GM23338 (cell line): ENCODE results near the gene C12orf56.

Experiments
- CREB1 ChIP-seq: fragments of 250-450 bp; sonication (Bioruptor Pico); IDR thresholded peaks from 2 replicates; pipeline ENCODE4 v1.5.0; 2020; ENCODE audit warnings: low read depth, mild to moderate bottlenecking, moderate library complexity
- EZH2 ChIP-seq: fragments of 200-600 bp; sonication (generic); IDR thresholded peaks from one replicate; pipeline ENCODE4 v1.8.0; 2017; ENCODE audit warnings: antibody characterized with exemption, mild to moderate bottlenecking, low read depth; ENCODE audit not compliant: unreplicated experiment
- EZH2phosphoT487 ChIP-seq: fragments of 200-600 bp; sonication (generic); IDR thresholded peaks from one replicate; pipeline ENCODE4 v1.8.1; 2018; ENCODE audit warnings: antibody characterized with exemption; ENCODE audit not compliant: unreplicated experiment
- JUNB ChIP-seq: IDR thresholded peaks from one replicate; pipeline ENCODE4 v1.6.1; 2016; ENCODE audit warnings: antibody characterized with exemption; ENCODE audit not compliant: unreplicated experiment
- NANOG ChIP-seq: IDR thresholded peaks from 2 replicates; pipeline ENCODE4 v1.6.1; 2016; ENCODE audit warnings: antibody characterized with exemption, borderline replicate concordance
- POLR2AphosphoS5 ChIP-seq: IDR thresholded peaks from 2 replicates; pipeline ENCODE4 v1.6.1; 2016; ENCODE audit warnings: antibody characterized with exemption, low read depth
- STAT1 ChIP-seq: IDR thresholded peaks from one replicate; pipeline ENCODE4 v1.6.1; 2016; ENCODE audit warnings: antibody characterized with exemption; ENCODE audit not compliant: unreplicated experiment
- ZNF331 ChIP-seq: fragments of 250-450 bp; sonication (Bioruptor Pico); IDR thresholded peaks from 2 replicates; pipeline ENCODE4 v1.5.0; 2020; ENCODE audit warnings: low read depth, mild to moderate bottlenecking, moderate library complexity
- TF ChIP-seq, protein P1 (sequence below), 2 experiments: fragments of 200-600 bp in 1 of 2; sonication (generic) in 1 of 2; conservative IDR thresholded peaks; 2 replicates each; pipeline versions ENCODE4 v1.5.1 to v1.6.1; 2016 to 2017; ENCODE audit warnings: antibody characterized with exemption in 2 of 2, low read depth in 2 of 2, mild to moderate bottlenecking in 2 of 2, moderate library complexity in 1 of 2
- TF ChIP-seq, protein P2 (sequence below): IDR thresholded peaks from one replicate; pipeline ENCODE4 v1.6.1; 2018; ENCODE audit warnings: antibody characterized with exemption; ENCODE audit not compliant: unreplicated experiment
- TF ChIP-seq, protein P3 (sequence below): fragments of 250-450 bp; sonication (Bioruptor Pico); IDR thresholded peaks from 2 replicates; pipeline ENCODE4 v1.5.0; 2020; ENCODE audit warnings: mild to moderate bottlenecking, moderate library complexity
- TF ChIP-seq, protein P4 (sequence below): IDR thresholded peaks from 2 replicates; pipeline ENCODE4 v1.6.1; 2016; ENCODE audit warnings: antibody characterized with exemption

DNA sequence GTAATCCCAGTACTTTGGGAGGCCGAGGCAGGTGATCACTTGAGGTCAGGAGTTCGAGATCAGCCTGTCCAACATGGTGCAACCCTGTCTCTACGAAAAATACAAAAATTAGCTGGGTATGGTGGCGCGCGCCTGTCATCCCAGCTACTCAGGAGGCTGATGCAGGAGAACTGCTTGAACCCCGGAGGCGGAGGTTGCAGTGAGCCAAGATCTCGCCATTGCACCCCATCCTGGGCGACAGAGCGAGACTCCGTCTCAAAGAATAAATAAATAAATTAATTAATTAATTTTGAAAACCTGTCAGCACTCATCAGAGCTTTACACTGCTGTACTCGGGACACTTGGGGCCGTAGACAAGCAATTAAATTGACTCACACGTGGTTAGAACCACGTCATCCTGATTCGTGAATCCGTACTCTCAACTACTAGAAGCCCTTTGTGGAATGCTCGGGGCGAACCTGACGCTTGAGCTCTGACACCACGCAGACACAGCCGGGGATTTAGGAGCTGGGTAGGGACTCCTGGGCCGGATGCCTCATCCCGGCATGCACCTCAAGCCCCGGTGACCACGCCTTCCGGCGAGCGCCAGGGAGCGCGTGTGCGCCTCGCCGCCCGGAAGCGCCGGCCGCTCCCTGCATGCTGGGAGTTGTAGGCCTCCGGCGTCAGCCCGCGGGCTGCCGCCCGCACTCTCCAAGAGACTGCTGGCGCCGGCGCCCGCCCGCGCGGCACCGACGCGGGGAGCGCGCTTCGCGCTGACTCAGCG lies 13.3 kb upstream of the C12orf56 start, which contains the start of gene XPOT:
- TF ChIP-seq, protein P1, sequence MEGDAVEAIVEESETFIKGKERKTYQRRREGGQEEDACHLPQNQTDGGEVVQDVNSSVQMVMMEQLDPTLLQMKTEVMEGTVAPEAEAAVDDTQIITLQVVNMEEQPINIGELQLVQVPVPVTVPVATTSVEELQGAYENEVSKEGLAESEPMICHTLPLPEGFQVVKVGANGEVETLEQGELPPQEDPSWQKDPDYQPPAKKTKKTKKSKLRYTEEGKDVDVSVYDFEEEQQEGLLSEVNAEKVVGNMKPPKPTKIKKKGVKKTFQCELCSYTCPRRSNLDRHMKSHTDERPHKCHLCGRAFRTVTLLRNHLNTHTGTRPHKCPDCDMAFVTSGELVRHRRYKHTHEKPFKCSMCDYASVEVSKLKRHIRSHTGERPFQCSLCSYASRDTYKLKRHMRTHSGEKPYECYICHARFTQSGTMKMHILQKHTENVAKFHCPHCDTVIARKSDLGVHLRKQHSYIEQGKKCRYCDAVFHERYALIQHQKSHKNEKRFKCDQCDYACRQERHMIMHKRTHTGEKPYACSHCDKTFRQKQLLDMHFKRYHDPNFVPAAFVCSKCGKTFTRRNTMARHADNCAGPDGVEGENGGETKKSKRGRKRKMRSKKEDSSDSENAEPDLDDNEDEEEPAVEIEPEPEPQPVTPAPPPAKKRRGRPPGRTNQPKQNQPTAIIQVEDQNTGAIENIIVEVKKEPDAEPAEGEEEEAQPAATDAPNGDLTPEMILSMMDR (conservative IDR thresholded peaks at IDR 0.05; ENCODE audit: low read depth in 2 of 2): no peak
- no peak for TF ChIP-seq EZH2
- TF ChIP-seq CREB1 (CRISPR knock-in tag): peak; percentile 84
- TF ChIP-seq POLR2AphosphoS5: peak; percentile 89
- TF ChIP-seq, protein P2, sequence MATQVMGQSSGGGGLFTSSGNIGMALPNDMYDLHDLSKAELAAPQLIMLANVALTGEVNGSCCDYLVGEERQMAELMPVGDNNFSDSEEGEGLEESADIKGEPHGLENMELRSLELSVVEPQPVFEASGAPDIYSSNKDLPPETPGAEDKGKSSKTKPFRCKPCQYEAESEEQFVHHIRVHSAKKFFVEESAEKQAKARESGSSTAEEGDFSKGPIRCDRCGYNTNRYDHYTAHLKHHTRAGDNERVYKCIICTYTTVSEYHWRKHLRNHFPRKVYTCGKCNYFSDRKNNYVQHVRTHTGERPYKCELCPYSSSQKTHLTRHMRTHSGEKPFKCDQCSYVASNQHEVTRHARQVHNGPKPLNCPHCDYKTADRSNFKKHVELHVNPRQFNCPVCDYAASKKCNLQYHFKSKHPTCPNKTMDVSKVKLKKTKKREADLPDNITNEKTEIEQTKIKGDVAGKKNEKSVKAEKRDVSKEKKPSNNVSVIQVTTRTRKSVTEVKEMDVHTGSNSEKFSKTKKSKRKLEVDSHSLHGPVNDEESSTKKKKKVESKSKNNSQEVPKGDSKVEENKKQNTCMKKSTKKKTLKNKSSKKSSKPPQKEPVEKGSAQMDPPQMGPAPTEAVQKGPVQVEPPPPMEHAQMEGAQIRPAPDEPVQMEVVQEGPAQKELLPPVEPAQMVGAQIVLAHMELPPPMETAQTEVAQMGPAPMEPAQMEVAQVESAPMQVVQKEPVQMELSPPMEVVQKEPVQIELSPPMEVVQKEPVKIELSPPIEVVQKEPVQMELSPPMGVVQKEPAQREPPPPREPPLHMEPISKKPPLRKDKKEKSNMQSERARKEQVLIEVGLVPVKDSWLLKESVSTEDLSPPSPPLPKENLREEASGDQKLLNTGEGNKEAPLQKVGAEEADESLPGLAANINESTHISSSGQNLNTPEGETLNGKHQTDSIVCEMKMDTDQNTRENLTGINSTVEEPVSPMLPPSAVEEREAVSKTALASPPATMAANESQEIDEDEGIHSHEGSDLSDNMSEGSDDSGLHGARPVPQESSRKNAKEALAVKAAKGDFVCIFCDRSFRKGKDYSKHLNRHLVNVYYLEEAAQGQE: no peak
- no peak for TF ChIP-seq EZH2phosphoT487
- no peak for TF ChIP-seq STAT1
- TF ChIP-seq JUNB: no peak
- no peak for TF ChIP-seq NANOG
- TF ChIP-seq, protein P3, sequence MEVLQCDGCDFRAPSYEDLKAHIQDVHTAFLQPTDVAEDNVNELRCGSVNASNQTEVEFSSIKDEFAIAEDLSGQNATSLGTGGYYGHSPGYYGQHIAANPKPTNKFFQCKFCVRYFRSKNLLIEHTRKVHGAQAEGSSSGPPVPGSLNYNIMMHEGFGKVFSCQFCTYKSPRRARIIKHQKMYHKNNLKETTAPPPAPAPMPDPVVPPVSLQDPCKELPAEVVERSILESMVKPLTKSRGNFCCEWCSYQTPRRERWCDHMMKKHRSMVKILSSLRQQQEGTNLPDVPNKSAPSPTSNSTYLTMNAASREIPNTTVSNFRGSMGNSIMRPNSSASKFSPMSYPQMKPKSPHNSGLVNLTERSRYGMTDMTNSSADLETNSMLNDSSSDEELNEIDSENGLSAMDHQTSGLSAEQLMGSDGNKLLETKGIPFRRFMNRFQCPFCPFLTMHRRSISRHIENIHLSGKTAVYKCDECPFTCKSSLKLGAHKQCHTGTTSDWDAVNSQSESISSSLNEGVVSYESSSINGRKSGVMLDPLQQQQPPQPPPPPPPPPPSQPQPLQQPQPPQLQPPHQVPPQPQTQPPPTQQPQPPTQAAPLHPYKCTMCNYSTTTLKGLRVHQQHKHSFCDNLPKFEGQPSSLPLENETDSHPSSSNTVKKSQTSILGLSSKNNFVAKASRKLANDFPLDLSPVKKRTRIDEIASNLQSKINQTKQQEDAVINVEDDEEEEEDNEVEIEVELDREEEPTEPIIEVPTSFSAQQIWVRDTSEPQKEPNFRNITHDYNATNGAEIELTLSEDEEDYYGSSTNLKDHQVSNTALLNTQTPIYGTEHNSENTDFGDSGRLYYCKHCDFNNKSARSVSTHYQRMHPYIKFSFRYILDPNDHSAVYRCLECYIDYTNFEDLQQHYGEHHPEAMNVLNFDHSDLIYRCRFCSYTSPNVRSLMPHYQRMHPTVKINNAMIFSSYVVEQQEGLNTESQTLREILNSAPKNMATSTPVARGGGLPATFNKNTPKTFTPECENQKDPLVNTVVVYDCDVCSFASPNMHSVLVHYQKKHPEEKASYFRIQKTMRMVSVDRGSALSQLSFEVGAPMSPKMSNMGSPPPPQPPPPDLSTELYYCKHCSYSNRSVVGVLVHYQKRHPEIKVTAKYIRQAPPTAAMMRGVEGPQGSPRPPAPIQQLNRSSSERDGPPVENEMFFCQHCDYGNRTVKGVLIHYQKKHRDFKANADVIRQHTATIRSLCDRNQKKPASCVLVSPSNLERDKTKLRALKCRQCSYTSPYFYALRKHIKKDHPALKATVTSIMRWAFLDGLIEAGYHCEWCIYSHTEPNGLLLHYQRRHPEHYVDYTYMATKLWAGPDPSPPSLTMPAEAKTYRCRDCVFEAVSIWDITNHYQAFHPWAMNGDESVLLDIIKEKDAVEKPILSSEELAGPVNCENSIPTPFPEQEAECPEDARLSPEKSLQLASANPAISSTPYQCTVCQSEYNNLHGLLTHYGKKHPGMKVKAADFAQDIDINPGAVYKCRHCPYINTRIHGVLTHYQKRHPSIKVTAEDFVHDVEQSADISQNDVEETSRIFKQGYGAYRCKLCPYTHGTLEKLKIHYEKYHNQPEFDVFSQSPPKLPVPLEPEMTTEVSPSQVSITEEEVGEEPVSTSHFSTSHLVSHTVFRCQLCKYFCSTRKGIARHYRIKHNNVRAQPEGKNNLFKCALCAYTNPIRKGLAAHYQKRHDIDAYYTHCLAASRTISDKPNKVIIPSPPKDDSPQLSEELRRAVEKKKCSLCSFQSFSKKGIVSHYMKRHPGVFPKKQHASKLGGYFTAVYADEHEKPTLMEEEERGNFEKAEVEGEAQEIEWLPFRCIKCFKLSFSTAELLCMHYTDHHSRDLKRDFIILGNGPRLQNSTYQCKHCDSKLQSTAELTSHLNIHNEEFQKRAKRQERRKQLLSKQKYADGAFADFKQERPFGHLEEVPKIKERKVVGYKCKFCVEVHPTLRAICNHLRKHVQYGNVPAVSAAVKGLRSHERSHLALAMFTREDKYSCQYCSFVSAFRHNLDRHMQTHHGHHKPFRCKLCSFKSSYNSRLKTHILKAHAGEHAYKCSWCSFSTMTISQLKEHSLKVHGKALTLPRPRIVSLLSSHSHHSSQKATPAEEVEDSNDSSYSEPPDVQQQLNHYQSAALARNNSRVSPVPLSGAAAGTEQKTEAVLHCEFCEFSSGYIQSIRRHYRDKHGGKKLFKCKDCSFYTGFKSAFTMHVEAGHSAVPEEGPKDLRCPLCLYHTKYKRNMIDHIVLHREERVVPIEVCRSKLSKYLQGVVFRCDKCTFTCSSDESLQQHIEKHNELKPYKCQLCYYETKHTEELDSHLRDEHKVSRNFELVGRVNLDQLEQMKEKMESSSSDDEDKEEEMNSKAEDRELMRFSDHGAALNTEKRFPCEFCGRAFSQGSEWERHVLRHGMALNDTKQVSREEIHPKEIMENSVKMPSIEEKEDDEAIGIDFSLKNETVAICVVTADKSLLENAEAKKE (CRISPR knock-in tag): no peak
- no peak for TF ChIP-seq ZNF331 (CRISPR knock-in tag)
- TF ChIP-seq, protein P4, sequence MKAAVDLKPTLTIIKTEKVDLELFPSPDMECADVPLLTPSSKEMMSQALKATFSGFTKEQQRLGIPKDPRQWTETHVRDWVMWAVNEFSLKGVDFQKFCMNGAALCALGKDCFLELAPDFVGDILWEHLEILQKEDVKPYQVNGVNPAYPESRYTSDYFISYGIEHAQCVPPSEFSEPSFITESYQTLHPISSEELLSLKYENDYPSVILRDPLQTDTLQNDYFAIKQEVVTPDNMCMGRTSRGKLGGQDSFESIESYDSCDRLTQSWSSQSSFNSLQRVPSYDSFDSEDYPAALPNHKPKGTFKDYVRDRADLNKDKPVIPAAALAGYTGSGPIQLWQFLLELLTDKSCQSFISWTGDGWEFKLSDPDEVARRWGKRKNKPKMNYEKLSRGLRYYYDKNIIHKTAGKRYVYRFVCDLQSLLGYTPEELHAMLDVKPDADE: peak; percentile 93
